Mesendoderm (in vitro differentiated cells): ENCODE data around the gene ING3. TPM values are rescaled to one million over a fixed set of nuclear protein-coding genes. Genes with fewer than 3 reads are reported as not detected.

Source experiments
- small RNA-seq: library from polyadenylated mRNA; stranded (forward); fragments of <200 nt; extraction: miRNeasy Mini kit (QIAGEN cat#:217004); gene quantifications from one replicate; pipeline ENCODE3, GENCODE V24; 2013; ENCODE audit not compliant: insufficient read depth

ING3 gene

Small RNAs within 50 kb of the gene (small RNA-seq; reads per million reads assigned to genes)
- gene RNA5SP240 = not detected
